WTC11 (cell line): ENCODE data around the gene ZDHHC1. TPM values are rescaled to one million over a fixed set of nuclear protein-coding genes. Genes with fewer than 3 reads are reported as not detected.
A peak's percentile ranks its signal among the peaks of the same experiment; 100 is the strongest.

Source experiments
- ARID4B ChIP-seq: sonication (generic); formaldehyde crosslinking; IDR thresholded peaks from 2 replicates; pipeline ENCODE4 v1.8.0; 2023; ENCODE audit warnings: missing genetic modification reagents, mild to moderate bottlenecking, borderline replicate concordance
- CTCF ChIP-seq: fragments of 200-600 bp; IDR thresholded peaks from 2 replicates; pipeline ENCODE4 v1.8.0; 2022; ENCODE audit warnings: antibody characterized with exemption
- EMX1 ChIP-seq: fragments of 250-450 bp; sonication (Bioruptor Pico); IDR thresholded peaks from 2 replicates; pipeline ENCODE4 v1.8.0; 2021; ENCODE audit warnings: mild to moderate bottlenecking
- ESRRA ChIP-seq: sonication (generic); formaldehyde crosslinking; IDR thresholded peaks from 2 replicates; pipeline ENCODE4 v1.8.1; 2022; ENCODE audit warnings: mild to moderate bottlenecking, missing genetic modification reagents, borderline replicate concordance
- FOXP1 ChIP-seq: sonication (generic); formaldehyde crosslinking; IDR thresholded peaks from 2 replicates; pipeline ENCODE4 v1.8.0; 2022; ENCODE audit warnings: missing genetic modification reagents, mild to moderate bottlenecking, moderate library complexity, borderline replicate concordance
- NR1H2 ChIP-seq: sonication (generic); formaldehyde crosslinking; IDR thresholded peaks from 2 replicates; pipeline ENCODE4 v1.9.0; 2021; ENCODE audit warnings: mild to moderate bottlenecking, moderate library complexity, missing genetic modification reagents
- SOX15 ChIP-seq: fragments of 250-450 bp; sonication (Bioruptor Pico); IDR thresholded peaks from 2 replicates; pipeline ENCODE4 v1.9.0; 2021; ENCODE audit warnings: mild to moderate bottlenecking
- TEAD1 ChIP-seq: sonication (generic); formaldehyde crosslinking; IDR thresholded peaks from 2 replicates; pipeline ENCODE4 v1.8.0; 2022; ENCODE audit warnings: mild to moderate bottlenecking, missing genetic modification reagents
- USF1 ChIP-seq: sonication (generic); formaldehyde crosslinking; IDR thresholded peaks from 2 replicates; pipeline ENCODE4 v1.8.0; 2022; ENCODE audit warnings: mild to moderate bottlenecking, missing genetic modification reagents
- USF2 ChIP-seq: sonication (generic); formaldehyde crosslinking; IDR thresholded peaks from 2 replicates; pipeline ENCODE4 v1.8.1; 2023; ENCODE audit warnings: mild to moderate bottlenecking, missing genetic modification reagents, moderate library complexity
- ZNF121 ChIP-seq: sonication (generic); formaldehyde crosslinking; IDR thresholded peaks from 2 replicates; pipeline ENCODE4 v1.8.0; 2023; ENCODE audit warnings: missing genetic modification reagents
- total RNA-seq: library from RNA; stranded (reverse); gene quantifications from 3 replicates; pipeline ENCODE4 v1.2.3, GENCODE V29; 2021
- TF ChIP-seq, protein P1 (sequence below): sonication (generic); formaldehyde crosslinking; IDR thresholded peaks from 2 replicates; pipeline ENCODE4 v1.8.1; 2022; ENCODE audit warnings: low read depth, mild to moderate bottlenecking, moderate library complexity, missing genetic modification reagents, borderline replicate concordance
- TF ChIP-seq, protein P2 (sequence below): sonication (generic); formaldehyde crosslinking; IDR thresholded peaks from 2 replicates; pipeline ENCODE4 v1.8.1; 2022; ENCODE audit warnings: low read depth, missing genetic modification reagents, borderline replicate concordance
- TF ChIP-seq, protein P3 (sequence below): sonication (generic); formaldehyde crosslinking; IDR thresholded peaks from 2 replicates; pipeline ENCODE4 v1.8.0; 2022; ENCODE audit warnings: mild to moderate bottlenecking, missing genetic modification reagents
- TF ChIP-seq, protein P4 (sequence below): fragments of 250-450 bp; sonication (Bioruptor Pico); IDR thresholded peaks from 2 replicates; pipeline ENCODE4 v1.8.0; 2021; ENCODE audit warnings: mild to moderate bottlenecking

ZDHHC1 gene
- total RNA-seq, 1 experiment from 2014 or later, result 4.2 TPM

- TF ChIP-seq USF2 (peak; percentile 54; the same call in 1 of the 2 replicates), TEAD1 (CRISPR knock-in tag) (peak; percentile 65), EMX1 (no peak), ZNF121 (CRISPR knock-in tag) (no peak), ESRRA (peak; percentile 49; the same call in 1 of the 2 replicates), USF1 (peak; percentile 67), FOXP1 (CRISPR knock-in tag) (peak; percentile 96), ARID4B (peak; percentile 89; the same call in 1 of the 2 replicates), NR1H2 (CRISPR knock-in tag) (no peak), SOX15 (CRISPR knock-in tag) (no peak), CTCF (no peak)
- TF ChIP-seq, protein P1, sequence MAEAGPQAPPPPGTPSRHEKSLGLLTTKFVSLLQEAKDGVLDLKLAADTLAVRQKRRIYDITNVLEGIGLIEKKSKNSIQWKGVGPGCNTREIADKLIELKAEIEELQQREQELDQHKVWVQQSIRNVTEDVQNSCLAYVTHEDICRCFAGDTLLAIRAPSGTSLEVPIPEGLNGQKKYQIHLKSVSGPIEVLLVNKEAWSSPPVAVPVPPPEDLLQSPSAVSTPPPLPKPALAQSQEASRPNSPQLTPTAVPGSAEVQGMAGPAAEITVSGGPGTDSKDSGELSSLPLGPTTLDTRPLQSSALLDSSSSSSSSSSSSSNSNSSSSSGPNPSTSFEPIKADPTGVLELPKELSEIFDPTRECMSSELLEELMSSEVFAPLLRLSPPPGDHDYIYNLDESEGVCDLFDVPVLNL, result peak; percentile 76; the same call in 1 of the 2 replicates
- TF ChIP-seq, protein P2, sequence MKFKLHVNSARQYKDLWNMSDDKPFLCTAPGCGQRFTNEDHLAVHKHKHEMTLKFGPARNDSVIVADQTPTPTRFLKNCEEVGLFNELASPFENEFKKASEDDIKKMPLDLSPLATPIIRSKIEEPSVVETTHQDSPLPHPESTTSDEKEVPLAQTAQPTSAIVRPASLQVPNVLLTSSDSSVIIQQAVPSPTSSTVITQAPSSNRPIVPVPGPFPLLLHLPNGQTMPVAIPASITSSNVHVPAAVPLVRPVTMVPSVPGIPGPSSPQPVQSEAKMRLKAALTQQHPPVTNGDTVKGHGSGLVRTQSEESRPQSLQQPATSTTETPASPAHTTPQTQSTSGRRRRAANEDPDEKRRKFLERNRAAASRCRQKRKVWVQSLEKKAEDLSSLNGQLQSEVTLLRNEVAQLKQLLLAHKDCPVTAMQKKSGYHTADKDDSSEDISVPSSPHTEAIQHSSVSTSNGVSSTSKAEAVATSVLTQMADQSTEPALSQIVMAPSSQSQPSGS (CRISPR knock-in tag), result peak; percentile 69; the same call in 1 of the 2 replicates
- TF ChIP-seq, protein P3, sequence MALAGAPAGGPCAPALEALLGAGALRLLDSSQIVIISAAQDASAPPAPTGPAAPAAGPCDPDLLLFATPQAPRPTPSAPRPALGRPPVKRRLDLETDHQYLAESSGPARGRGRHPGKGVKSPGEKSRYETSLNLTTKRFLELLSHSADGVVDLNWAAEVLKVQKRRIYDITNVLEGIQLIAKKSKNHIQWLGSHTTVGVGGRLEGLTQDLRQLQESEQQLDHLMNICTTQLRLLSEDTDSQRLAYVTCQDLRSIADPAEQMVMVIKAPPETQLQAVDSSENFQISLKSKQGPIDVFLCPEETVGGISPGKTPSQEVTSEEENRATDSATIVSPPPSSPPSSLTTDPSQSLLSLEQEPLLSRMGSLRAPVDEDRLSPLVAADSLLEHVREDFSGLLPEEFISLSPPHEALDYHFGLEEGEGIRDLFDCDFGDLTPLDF (CRISPR knock-in tag), result peak; percentile 50; the same call in 1 of the 2 replicates
- TF ChIP-seq, protein P4, sequence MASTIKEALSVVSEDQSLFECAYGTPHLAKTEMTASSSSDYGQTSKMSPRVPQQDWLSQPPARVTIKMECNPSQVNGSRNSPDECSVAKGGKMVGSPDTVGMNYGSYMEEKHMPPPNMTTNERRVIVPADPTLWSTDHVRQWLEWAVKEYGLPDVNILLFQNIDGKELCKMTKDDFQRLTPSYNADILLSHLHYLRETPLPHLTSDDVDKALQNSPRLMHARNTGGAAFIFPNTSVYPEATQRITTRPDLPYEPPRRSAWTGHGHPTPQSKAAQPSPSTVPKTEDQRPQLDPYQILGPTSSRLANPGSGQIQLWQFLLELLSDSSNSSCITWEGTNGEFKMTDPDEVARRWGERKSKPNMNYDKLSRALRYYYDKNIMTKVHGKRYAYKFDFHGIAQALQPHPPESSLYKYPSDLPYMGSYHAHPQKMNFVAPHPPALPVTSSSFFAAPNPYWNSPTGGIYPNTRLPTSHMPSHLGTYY (CRISPR knock-in tag), result no peak
Measured at GRCh38 chr16:67430504-67430976, 14.3 kb upstream of the ZDHHC1 start (continued).
